GM12864 (cell line): ENCODE measurements around the gene SMYD5.

ENCODE experiments used
- DNase-seq: peaks from one replicate; pipeline ENCODE4 v3.0.0-alpha.2; 2011; ENCODE audit warnings: low read depth
- H3K4me3 ChIP-seq: 2 replicates; pipeline ENCODE4 v1.5.1; 2011; ENCODE audit warnings: mild to moderate bottlenecking, low read depth, low read length, control low read depth
- TF ChIP-seq, protein P1 (sequence below): IDR thresholded peaks from 2 replicates; pipeline ENCODE4 v1.5.1; 2011; ENCODE audit warnings: low read depth, mild to moderate bottlenecking, moderate library complexity, low read length, control low read depth, inconsistent platforms; ENCODE audit errors: missing control alignments

Gene SMYD5

DNA sequence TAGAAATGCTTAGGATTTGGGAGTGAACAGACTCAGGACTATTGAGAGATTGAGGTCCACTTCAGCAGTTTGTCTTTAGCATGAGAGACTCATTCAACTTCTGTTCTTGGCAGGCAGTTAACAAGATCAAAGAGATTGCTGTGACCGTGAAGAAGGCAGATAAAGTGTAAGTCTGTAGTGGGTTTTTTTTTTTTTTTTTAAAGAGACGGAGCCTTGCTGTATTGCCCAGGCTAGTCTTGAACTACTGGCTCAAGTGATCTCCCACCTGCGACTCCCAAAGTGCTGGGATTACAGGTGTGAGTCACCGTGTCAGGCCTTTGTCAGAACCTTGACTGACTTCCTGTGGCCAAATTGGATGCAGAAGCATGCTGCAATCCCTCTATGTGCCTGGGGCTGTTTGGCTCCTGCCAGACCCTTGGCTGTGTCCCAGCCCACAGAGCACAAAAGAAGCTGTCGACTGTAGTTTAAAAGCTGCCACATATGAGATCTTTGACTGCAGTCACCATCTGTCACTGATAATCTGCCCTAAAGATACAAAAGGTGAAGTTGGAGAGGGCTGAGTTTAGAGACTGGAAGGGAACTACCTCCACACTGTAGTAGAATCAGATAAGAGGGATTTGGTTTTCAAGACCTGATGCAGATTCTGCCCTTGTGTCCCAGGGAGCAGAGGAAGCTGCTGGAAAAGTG lies 30.0 kb downstream of the SMYD5 start:
- no peak overlapping the region for H3K4me3 ChIP-seq
- no peak for DNase-seq
- TF ChIP-seq, protein P1, sequence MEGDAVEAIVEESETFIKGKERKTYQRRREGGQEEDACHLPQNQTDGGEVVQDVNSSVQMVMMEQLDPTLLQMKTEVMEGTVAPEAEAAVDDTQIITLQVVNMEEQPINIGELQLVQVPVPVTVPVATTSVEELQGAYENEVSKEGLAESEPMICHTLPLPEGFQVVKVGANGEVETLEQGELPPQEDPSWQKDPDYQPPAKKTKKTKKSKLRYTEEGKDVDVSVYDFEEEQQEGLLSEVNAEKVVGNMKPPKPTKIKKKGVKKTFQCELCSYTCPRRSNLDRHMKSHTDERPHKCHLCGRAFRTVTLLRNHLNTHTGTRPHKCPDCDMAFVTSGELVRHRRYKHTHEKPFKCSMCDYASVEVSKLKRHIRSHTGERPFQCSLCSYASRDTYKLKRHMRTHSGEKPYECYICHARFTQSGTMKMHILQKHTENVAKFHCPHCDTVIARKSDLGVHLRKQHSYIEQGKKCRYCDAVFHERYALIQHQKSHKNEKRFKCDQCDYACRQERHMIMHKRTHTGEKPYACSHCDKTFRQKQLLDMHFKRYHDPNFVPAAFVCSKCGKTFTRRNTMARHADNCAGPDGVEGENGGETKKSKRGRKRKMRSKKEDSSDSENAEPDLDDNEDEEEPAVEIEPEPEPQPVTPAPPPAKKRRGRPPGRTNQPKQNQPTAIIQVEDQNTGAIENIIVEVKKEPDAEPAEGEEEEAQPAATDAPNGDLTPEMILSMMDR: no peak

DNA sequence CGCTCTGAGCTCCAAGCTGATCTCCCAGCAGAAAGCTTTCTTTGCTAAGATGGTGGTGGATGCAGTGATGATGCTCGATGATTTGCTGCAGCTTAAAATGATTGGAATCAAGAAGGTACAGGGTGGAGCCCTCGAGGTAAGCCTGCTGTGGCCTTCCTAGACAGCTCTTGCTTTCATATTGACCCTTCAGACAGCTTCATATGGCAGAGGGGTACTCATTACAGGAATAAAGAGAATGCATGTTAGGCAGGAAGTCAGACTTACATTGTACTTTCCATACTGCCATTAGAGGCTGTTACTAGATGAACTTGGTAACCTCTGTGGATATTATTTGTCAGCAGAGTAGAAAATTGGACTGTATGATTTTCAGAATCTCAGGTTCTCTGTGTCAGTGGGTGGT lies 30.5 kb downstream of the SMYD5 start:
- H3K4me3 ChIP-seq: no peak overlapping the region
- TF ChIP-seq, protein P1: no peak
- DNase-seq: no peak

DNA sequence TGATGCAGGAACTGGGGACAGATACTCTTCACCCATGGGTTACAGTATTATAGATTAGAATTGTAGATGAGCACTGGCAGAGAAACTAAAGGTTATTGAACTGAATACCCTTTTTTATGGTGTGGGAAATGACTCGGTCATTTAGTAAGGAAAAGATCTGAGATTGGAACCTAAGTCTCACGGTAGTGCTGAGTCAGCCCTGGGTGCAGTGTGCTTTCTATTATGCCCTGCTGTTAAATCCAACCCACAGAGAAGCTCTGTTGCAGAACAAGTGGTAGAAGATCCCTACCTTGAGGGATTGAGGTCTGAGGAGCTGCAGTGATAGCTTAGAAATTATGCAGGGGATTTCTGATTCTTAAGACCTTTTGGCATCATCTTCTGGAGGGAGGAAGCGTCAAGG lies 32.8 kb downstream of the SMYD5 start:
- TF ChIP-seq, protein P1: no peak
- no peak overlapping the region for H3K4me3 ChIP-seq

DNA sequence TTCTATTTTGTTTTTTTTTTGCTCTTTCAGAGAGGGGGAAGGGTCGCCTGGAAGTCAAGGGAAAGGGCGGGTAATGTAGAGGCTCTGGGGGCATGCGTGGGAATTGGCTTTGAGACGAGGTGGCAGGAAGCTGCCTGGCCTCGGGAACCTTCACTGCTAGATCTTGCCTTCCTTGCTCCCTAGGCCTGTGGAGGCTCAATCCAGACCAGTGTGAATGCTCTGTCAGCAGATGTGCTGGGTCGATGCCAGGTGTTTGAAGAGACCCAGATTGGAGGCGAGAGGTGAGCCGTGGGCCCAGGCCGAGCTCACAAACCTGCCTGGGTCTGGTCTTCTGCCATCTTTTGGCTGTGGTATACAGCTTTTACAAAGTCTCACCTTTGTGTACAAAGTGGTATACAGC lies 35.6 kb downstream of the SMYD5 start:
- no peak for DNase-seq
- TF ChIP-seq, protein P1: no peak
- no peak overlapping the region for H3K4me3 ChIP-seq

More for the DNA sequence above, 32.8 kb downstream of the SMYD5 start:
- no peak for DNase-seq

DNA sequence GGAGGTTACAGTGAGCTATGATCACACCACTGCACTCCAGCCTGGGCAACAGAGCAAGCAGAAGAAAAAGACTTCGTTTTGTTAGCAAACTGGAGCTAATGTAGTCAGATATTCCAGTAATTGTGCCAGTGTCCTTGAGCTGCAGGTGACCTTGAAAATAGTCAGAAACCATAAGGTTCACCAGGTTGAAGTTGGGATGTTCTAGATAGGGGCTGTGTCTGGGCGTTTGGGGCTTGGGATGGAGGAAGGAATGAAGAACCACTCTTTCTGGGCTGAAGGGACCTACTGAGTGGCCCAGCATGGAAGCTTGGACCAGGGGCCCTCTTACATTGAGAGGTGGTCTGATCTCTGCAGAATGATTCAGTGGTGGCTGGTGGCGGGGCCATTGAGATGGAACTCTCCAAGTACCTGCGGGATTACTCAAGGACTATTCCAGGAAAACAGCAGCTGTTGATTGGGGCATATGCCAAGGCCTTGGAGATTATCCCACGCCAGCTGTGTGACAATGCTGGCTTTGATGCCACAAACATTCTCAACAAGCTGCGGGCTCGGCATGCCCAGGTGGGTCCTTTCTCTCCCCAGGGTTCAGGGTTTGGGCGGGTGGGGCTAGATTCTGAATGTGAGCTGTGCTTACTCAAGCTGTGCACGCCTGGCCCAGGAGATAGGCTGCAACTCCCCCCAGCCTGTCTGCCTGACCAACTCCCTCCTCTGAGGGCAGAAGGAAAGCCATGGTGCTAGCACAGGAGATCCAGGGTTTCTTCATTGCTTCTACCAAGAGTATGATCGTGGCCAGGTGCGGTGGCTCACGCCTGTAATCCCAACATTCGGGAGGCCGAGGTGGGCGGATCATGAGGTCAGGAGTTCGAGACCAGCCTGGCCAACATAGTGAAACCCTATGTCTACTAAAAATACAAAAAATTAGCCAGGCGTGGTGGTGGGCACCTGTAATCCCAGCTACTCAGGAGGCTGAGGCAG lies 37.1 kb downstream of the SMYD5 start:
- H3K4me3 ChIP-seq: no peak overlapping the region
- TF ChIP-seq, protein P1: no peak
- no peak for DNase-seq

DNA sequence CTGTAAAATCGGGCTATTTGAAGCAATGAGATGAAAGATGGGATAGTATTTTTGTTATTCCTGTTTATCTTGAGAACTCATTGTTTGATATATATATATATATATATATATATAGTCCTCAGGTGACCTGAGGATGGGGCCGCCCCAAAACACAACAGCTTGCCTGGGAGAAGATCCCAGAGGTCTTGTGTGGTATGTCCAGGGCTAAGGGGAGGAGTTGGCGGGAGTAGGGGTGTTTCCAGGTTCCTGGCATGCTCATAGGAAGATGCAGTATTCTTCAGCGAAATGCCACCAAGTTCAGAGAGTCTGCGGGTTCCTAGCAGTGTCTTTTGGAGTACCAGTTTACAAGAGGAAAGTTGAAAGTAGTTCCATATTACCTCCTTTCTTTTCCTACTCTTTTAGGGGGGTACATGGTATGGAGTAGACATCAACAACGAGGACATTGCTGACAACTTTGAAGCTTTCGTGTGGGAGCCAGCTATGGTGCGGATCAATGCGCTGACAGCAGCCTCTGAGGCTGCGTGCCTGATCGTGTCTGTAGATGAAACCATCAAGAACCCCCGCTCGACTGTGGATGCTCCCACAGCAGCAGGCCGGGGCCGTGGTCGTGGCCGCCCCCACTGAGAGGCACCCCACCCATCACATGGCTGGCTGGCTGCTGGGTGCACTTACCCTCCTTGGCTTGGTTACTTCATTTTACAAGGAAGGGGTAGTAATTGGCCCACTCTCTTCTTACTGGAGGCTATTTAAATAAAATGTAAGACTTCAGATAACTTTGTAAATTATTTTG lies 38.4 kb downstream of the SMYD5 start:
- H3K4me3 ChIP-seq: no peak overlapping the region
- DNase-seq: no peak
- TF ChIP-seq, protein P1: no peak
